ENCODE data around the gene SLC12A1.
A peak's percentile ranks its signal among the peaks of the same experiment; 100 is the strongest.

The SLC12A1 gene

GRCh38 chr15:48242535-48242934 lies 36.4 kb downstream of the SLC12A1 start:
- no peak for DNase-seq (ENCODE audit: low read depth)

- DNase-seq (ENCODE audit: low read depth): no peak
Observed at GRCh38 chr15:48244921-48245320, 38.8 kb downstream of the SLC12A1 start.

GRCh38 chr15:48248414-48248813 lies 42.3 kb downstream of the SLC12A1 start:
- no peak for DNase-seq (ENCODE audit: low read depth)

- DNase-seq (ENCODE audit: low read depth): peak; percentile 27
Observed at GRCh38 chr15:48250640-48251076, 44.6 kb downstream of the SLC12A1 start.

- DNase-seq (ENCODE audit: low read depth): no peak
Observed at GRCh38 chr15:48253172-48253571, 47.1 kb downstream of the SLC12A1 start.

GRCh38 chr15:48265135-48265534 lies 59.0 kb downstream of the SLC12A1 start:
- DNase-seq (ENCODE audit: low read depth): no peak

GRCh38 chr15:48266024-48266689 lies 60.1 kb downstream of the SLC12A1 start:
- DNase-seq (ENCODE audit: low read depth): no peak

- DNase-seq (ENCODE audit: low read depth): no peak
Observed at GRCh38 chr15:48267766-48268165, 61.7 kb downstream of the SLC12A1 start.

GRCh38 chr15:48273049-48273448 lies 66.9 kb downstream of the SLC12A1 start:
- DNase-seq (ENCODE audit: low read depth): no peak

- DNase-seq (ENCODE audit: low read depth): no peak
Observed at GRCh38 chr15:48278666-48279065, 72.6 kb downstream of the SLC12A1 start.

GRCh38 chr15:48279608-48280007 lies 73.5 kb downstream of the SLC12A1 start:
- no peak for DNase-seq (ENCODE audit: low read depth)

GRCh38 chr15:48281674-48282073 lies 75.6 kb downstream of the SLC12A1 start:
- DNase-seq (ENCODE audit: low read depth): no peak

GRCh38 chr15:48282216-48282615 lies 76.1 kb downstream of the SLC12A1 start:
- no peak for DNase-seq (ENCODE audit: low read depth)

GRCh38 chr15:48283396-48284145 lies 77.5 kb downstream of the SLC12A1 start:
- DNase-seq (ENCODE audit: low read depth): no peak

GRCh38 chr15:48285329-48286214 lies 79.5 kb downstream of the SLC12A1 start:
- DNase-seq (ENCODE audit: low read depth): peak; percentile 41

GRCh38 chr15:48289628-48290027 lies 83.5 kb downstream of the SLC12A1 start:
- DNase-seq (ENCODE audit: low read depth): no peak

GRCh38 chr15:48292458-48292857 lies 86.4 kb downstream of the SLC12A1 start:
- DNase-seq (ENCODE audit: low read depth): no peak

- DNase-seq (ENCODE audit: low read depth): no peak
Observed at GRCh38 chr15:48297668-48298067, 91.6 kb downstream of the SLC12A1 start.

- no peak for DNase-seq (ENCODE audit: low read depth)
Observed at GRCh38 chr15:48298914-48299313, 92.8 kb downstream of the SLC12A1 start.

- DNase-seq (ENCODE audit: low read depth): no peak
Observed at GRCh38 chr15:48300038-48300437, 93.9 kb downstream of the SLC12A1 start.

- DNase-seq (ENCODE audit: low read depth): no peak
Observed at GRCh38 chr15:48304398-48304797, 98.3 kb downstream of the SLC12A1 start.

GRCh38 chr15:48306639-48307038 lies 100.5 kb downstream of the SLC12A1 start:
- no peak for DNase-seq (ENCODE audit: low read depth)

GRCh38 chr15:48307586-48307985 lies 101.5 kb downstream of the SLC12A1 start:
- no peak for DNase-seq (ENCODE audit: low read depth)
